Right ventricle myocardium superior (tissue), 1 donor: Measurements from ENCODE around the gene COX20. TPM values are rescaled to one million over a fixed set of nuclear protein-coding genes. Genes with fewer than 3 reads are reported as not detected.

Experiments
- ATAC-seq: fragments of 200-7000 bp; cut with Tn5 transposase; one replicate; pipeline ENCODE4 v1.9.1; 2020; ENCODE audit warnings: mild to moderate bottlenecking; ENCODE audit not compliant: poor library complexity
- DNase-seq: peaks from one replicate; pipeline ENCODE4 v3.0.0-alpha.2; 2020
- intact Hi-C: fragments of 100-400 bp; cut with DNase I; formaldehyde crosslinking; loops from one replicate; pipeline ENCODE4 v1.11.2; 2022
- total RNA-seq: library from RNA; stranded (reverse); fragmentation: NEBNext Ultra II Directional; extraction: Animal tissue kit (Norgen Biotek cat#: 25700); gene quantifications from one replicate; pipeline ENCODE4 v1.2.1, GENCODE V29; 2021
- donor health status: DM: no; HTN: yes; CAD: no; lungs with severe emphysema.

Gene COX20
- total RNA-seq, 1 donor from 2014 or later, result 68.7 TPM

DNA sequence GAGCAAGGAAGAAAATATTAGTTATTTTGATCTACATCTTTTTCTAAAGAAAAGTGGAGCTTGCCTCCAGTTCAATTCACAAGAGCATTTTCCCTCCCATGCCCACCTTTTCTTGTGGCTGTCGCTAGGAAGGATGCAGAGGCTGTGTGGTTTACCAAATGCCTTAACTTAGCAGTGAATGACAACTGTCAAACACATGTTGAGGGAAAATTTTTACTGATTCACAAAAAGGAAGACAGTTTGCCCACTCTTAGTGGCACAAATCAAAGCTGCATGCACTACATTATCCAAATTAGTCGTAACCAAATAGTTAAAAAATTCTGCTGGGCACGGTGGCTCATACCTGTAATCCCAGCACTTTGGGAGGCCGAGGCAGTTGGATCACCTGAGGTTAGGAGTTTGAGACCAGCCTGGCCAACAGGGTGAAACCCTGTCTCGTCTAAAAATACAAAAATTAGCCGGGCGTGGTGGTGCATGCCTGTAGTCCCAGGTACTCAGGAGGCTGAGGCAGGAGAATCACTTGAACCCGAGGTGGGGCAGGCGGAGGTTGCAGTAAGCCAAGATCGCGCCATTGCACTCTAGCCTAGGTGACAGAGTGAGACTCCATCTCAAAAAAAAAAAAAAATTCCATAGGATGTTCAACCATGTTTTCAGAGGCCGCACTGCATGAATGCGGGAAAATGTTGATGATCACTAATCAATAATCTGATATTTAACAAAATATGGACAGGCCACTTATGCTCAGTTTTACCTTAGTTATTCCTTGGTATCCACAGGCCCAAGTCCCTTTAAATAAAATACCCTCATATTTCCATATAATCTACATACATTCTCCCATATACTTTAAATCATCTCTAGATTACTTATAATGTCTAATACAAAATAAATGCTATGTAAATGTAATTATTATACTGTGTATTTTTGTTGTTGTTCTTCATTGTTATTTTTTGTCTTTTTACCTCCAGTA lies 9.0 kb downstream of the COX20 start:
- DNase-seq (no peak), ATAC-seq (no peak)
- intact Hi-C loops, result no loop called here

- ATAC-seq, result no peak
- intact Hi-C loops, result no loop called here
These were observed 11.2 kb downstream of the COX20 start for GRCh38 chr1:244846653-244847052.

DNA sequence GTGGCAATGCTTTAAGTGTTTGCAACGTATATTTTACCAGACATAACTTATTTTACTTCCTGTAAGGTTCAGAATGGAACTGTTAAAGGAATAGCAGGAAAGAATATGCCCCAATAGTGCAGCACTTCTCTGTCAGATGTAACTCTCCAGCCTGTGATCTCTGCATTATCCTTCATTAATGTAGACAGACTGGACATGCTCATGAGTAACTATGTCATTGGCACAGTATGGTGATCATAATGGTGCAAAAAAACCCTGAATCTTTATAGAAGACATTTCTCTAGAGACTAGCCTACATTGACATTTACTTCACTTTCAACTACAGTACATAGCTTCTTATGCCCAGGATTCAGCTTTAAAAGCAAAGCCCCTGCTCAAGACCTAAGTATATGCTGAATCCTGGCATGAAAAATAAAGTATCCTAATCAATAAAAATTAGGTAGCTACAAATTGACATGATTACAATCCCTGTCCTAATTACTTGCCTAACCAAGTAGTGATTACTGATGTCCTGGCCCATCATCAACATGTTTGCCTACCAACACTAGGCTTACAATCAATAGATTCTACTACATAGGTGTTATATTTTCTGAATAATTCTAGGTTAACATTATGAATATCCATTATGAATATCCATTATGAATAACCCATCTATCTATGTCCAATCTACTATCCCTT lies 13.9 kb downstream of the COX20 start:
- no peak for DNase-seq
- intact Hi-C loops, result no loop called here
- ATAC-seq, result no peak

More at GRCh38 chr1:244846653-244847052, 11.2 kb downstream of the COX20 start:
- no peak for DNase-seq

GRCh38 chr1:244850099-244850852 lies 14.8 kb downstream of the COX20 start:
- no peak for ATAC-seq

GRCh38 chr1:244850896-244851295 lies 15.4 kb downstream of the COX20 start:
- DNase-seq (no peak), ATAC-seq (no peak)
- intact Hi-C loops, result no loop called here

More at GRCh38 chr1:244850099-244850852, 14.8 kb downstream of the COX20 start:
- intact Hi-C loops, result no loop called here
- DNase-seq, result no peak

- intact Hi-C loops, result no loop called here
- ATAC-seq (no peak), DNase-seq (no peak)
These were observed 16.2 kb downstream of the COX20 start for GRCh38 chr1:244851546-244852231.

- intact Hi-C loops, result no loop called here
- DNase-seq (no peak), ATAC-seq (no peak)
These were observed 17.2 kb downstream of the COX20 start for GRCh38 chr1:244852694-244853093.

- intact Hi-C loops, result no loop called here
- ATAC-seq (no peak), DNase-seq (no peak)
These were observed 18.7 kb downstream of the COX20 start for GRCh38 chr1:244854166-244854565.

GRCh38 chr1:244854865-244855578 lies 19.6 kb downstream of the COX20 start:
- intact Hi-C loops, result no loop called here
- DNase-seq, result no peak
- ATAC-seq, result no peak

- DNase-seq, result no peak
- intact Hi-C loops, result no loop called here
- no peak for ATAC-seq
These were observed 22.3 kb downstream of the COX20 start for GRCh38 chr1:244857761-244858160.

- ATAC-seq, result no peak
- intact Hi-C loops, result no loop called here
- no peak for DNase-seq
These were observed 22.9 kb downstream of the COX20 start for GRCh38 chr1:244858357-244858756.

DNA sequence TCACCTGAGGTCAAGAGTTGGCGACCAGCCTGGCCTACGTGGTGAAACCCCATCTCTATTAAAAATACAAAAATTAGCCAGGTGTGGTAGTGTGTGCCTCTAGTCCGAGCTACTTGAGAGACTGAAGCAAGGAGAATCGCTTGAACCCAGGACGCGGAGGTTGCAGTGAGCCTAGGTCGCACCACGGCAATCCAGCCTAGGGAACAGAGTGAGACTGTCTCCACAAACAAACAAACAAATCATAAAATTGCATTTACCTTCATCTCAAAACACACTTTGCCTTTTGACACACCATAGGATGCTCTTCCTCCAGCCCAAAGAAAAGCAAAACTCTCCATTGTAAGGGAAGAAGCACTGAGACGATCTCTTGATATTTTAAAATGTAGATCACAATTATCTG lies 24.6 kb downstream of the COX20 start:
- ATAC-seq (no peak), DNase-seq (no peak)
- intact Hi-C loops, result no loop called here

GRCh38 chr1:244860914-244861610 lies 25.6 kb downstream of the COX20 start:
- DNase-seq (no peak), ATAC-seq (no peak)
- intact Hi-C loops, result no loop called here

GRCh38 chr1:244861683-244862082 lies 26.2 kb downstream of the COX20 start:
- ATAC-seq (no peak), DNase-seq (no peak)
- intact Hi-C loops, result no loop called here

DNA sequence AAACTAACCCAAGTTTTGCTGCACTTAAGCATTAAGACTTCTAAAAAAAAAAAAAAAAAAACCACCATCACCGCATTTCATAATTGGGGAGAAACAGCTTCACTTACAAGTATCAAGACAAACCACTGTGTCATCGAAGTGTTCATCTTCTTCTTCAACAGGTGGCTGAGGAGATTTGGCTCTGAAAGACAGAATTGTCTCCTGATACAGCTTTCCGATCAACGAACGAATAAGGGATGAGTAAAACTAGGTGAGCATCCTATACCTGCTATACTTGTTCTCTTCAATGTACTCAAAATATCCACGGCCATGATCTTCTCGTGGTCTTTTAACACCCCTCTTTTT lies 26.9 kb downstream of the COX20 start:
- no peak for DNase-seq
- intact Hi-C loops, result no loop called here
- ATAC-seq, result no peak

GRCh38 chr1:244862699-244863490 lies 27.4 kb downstream of the COX20 start:
- peak; percentile 98 for DNase-seq
- intact Hi-C loops, result no loop called here
- peak; percentile 81 for ATAC-seq
